Omental fat pad (tissue), 4 donors: Measurements from ENCODE around the gene RNASEL. TPM values are rescaled to one million over a fixed set of nuclear protein-coding genes. Genes with fewer than 3 reads are reported as not detected.
A peak's percentile ranks its signal among the peaks of the same experiment; 100 is the strongest.
"Not testable (repeated sequence)": the region's sequence is repeated elsewhere in the genome, so short reads cannot be mapped to it uniquely, and the experiment has no call there.

ENCODE experiments used
- ATAC-seq: fragments of 150-250 bp; one replicate; pipeline ENCODE4 v1.9.1; 2016; ENCODE audit warnings: mild to moderate bottlenecking, moderate library complexity; ENCODE audit not compliant: low FRiP score
- DNase-seq: peaks from one replicate; pipeline ENCODE4 v3.0.0-alpha.2; 2019; ENCODE audit warnings: low spot score
- total RNA-seq, 4 donors: library from RNA; depleted of rRNA; stranded (reverse); fragments of >200 nt; gene quantifications; one replicate each; pipeline ENCODE4 v1.1.0, GENCODE V29; 2016
- TF ChIP-seq, protein P1 (sequence below), 3 donors: fragments of 450-650 bp; IDR thresholded peaks; one replicate each; pipeline ENCODE4 v1.5.1; 2016 to 2017; ENCODE audit warnings: antibody characterized with exemption in 3 of 3, mild to moderate bottlenecking in 3 of 3, moderate library complexity in 2 of 3

The RNASEL gene
- total RNA-seq = 10 to 100 TPM in 2 of 4 donors, 1 to 10 TPM in 2; 4.8 to 12.6 (median 9.4) TPM

- ATAC-seq (peak; percentile 94), DNase-seq (peak; percentile 51)
- TF ChIP-seq, protein P1, sequence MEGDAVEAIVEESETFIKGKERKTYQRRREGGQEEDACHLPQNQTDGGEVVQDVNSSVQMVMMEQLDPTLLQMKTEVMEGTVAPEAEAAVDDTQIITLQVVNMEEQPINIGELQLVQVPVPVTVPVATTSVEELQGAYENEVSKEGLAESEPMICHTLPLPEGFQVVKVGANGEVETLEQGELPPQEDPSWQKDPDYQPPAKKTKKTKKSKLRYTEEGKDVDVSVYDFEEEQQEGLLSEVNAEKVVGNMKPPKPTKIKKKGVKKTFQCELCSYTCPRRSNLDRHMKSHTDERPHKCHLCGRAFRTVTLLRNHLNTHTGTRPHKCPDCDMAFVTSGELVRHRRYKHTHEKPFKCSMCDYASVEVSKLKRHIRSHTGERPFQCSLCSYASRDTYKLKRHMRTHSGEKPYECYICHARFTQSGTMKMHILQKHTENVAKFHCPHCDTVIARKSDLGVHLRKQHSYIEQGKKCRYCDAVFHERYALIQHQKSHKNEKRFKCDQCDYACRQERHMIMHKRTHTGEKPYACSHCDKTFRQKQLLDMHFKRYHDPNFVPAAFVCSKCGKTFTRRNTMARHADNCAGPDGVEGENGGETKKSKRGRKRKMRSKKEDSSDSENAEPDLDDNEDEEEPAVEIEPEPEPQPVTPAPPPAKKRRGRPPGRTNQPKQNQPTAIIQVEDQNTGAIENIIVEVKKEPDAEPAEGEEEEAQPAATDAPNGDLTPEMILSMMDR (IDR thresholded peaks at IDR 0.05) = no peak
These were observed at the start of gene RNASEL for GRCh38 chr1:182588500-182589396. RNASEL (minus strand) TSS chr1:182589256; CDS start chr1:182586806, 2,450 bp downstream.

DNA sequence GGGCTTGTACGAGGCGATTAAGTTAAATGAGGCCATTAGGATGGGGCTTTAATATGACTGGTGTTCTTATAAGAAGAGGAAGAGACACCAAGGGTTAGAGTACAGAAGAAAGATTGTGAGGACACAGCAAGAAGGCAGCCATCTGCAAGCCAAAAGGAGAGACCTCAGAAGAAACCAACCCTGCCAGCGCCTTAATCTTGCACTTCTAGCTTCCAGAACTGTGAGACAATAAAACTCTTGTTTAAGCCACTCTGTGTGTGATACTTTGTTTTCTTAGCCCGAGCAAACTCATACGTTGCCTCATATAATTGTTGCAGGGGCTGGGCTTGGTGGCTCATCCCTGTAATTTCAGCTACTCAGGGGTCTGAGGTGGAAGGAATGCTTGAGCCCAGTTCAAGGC, 48.7 kb upstream of the RNASEL start:
- DNase-seq (no peak), ATAC-seq (no peak)
- TF ChIP-seq, protein P1 (IDR thresholded peaks at IDR 0.05) = no peak

- ATAC-seq (no peak), DNase-seq (no peak)
- TF ChIP-seq, protein P1 (IDR thresholded peaks at IDR 0.05) = no peak
These were observed 46.8 kb upstream of the RNASEL start for GRCh38 chr1:182635871-182636270.

DNA sequence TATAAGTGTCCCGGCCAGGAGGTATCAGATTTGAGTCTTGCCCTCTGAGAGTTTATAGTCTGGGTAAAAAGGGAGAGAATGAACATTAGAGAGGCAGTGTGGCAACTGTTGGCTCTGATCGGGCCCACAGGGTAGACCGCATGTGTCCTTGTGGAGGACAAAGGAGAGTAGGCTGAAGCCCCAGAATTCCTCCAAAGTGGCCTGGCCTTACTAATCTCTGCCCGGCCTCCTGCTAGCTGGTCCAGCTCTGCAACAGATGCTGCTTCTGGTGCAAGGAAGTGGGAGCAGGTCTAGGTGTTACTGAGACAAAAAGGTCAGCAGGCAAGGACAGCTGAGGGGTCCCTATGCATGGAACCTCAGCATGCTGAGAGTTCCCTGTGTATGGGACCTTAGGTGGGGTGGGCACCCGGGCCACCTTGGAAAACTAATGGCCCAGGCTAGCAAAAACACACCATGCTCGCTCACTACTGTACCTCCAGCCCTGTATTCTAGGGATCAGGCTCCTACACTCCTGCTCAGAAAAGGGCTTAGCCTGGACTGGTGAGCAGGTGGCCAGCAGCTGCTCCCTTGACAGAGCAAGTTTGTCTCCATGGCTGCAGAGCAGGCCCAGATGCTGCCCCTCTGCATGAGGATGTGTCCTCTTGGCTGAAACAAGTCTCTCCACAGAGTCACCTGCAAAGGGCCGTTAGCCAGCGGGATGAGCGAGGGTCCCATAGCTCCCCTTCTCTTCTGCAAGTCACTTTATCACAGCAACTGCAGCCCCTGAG, 45.4 kb upstream of the RNASEL start:
- TF ChIP-seq, protein P1 (IDR thresholded peaks at IDR 0.05) = no peak
- no peak for DNase-seq
- no peak for ATAC-seq

- TF ChIP-seq, protein P1 (IDR thresholded peaks at IDR 0.05) = no peak
- ATAC-seq = no peak
- DNase-seq = no peak
These were observed 44.7 kb upstream of the RNASEL start for GRCh38 chr1:182633657-182634281.

DNA sequence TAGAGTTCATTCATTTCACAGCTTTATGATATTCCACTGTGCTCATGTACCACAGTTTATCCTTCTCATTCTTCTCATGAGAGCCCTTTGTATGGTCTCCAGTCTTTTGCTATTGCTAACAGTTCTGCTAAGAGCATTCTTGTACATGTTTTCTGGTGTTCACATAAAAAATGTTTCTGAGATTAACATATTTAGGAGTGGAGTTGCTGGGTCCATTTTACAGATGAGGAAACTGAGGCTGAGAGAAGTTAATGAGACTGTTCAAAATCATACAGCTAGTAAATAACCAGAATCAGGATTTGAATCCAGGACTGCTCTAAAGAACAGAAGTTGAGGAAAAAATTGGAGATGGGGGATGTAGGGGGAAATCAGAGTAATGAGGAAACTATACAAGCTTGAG, 44.0 kb upstream of the RNASEL start:
- TF ChIP-seq, protein P1 (IDR thresholded peaks at IDR 0.05) = no peak
- no peak for DNase-seq
- ATAC-seq = no peak

GRCh38 chr1:182632441-182632857, 43.4 kb upstream of the RNASEL start:
- not testable (repeated sequence) for DNase-seq, ATAC-seq
